ENCODE data around the gene HEXD. TPM values are rescaled to one million over a fixed set of nuclear protein-coding genes. Genes with fewer than 3 reads are reported as not detected.

HEXD gene
- total RNA-seq, 4 donors from 2014 or later = 29.1 to 66.4 (median 47.3) TPM

GRCh38 chr17:82444284-82444893 lies 26.2 kb downstream of the HEXD start:
- DNase-seq (ENCODE audit: low spot score) (no peak), ATAC-seq (ENCODE audit: low FRiP score) (no peak)
- TF ChIP-seq, protein P1, sequence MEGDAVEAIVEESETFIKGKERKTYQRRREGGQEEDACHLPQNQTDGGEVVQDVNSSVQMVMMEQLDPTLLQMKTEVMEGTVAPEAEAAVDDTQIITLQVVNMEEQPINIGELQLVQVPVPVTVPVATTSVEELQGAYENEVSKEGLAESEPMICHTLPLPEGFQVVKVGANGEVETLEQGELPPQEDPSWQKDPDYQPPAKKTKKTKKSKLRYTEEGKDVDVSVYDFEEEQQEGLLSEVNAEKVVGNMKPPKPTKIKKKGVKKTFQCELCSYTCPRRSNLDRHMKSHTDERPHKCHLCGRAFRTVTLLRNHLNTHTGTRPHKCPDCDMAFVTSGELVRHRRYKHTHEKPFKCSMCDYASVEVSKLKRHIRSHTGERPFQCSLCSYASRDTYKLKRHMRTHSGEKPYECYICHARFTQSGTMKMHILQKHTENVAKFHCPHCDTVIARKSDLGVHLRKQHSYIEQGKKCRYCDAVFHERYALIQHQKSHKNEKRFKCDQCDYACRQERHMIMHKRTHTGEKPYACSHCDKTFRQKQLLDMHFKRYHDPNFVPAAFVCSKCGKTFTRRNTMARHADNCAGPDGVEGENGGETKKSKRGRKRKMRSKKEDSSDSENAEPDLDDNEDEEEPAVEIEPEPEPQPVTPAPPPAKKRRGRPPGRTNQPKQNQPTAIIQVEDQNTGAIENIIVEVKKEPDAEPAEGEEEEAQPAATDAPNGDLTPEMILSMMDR (IDR thresholded peaks at IDR 0.05) = no peak

GRCh38 chr17:82444941-82445521 lies 26.9 kb downstream of the HEXD start:
- ATAC-seq (ENCODE audit: low FRiP score) (no peak), DNase-seq (ENCODE audit: low spot score) (no peak)
- TF ChIP-seq, protein P1 (IDR thresholded peaks at IDR 0.05) = no peak

- ATAC-seq (ENCODE audit: low FRiP score) = no peak
These were observed 27.4 kb downstream of the HEXD start for GRCh38 chr17:82445542-82445941.

GRCh38 chr17:82446124-82446523 lies 28.0 kb downstream of the HEXD start:
- no peak for DNase-seq (ENCODE audit: low spot score)
- no peak for ATAC-seq (ENCODE audit: low FRiP score)
- TF ChIP-seq, protein P1 (IDR thresholded peaks at IDR 0.05) = no peak

More at GRCh38 chr17:82445542-82445941, 27.4 kb downstream of the HEXD start:
- TF ChIP-seq, protein P1 (IDR thresholded peaks at IDR 0.05) = no peak
- no peak for DNase-seq (ENCODE audit: low spot score)

GRCh38 chr17:82446649-82447048 lies 28.5 kb downstream of the HEXD start:
- ATAC-seq (ENCODE audit: low FRiP score) = no peak
- TF ChIP-seq, protein P1 (IDR thresholded peaks at IDR 0.05) = no peak
- no peak for DNase-seq (ENCODE audit: low spot score)

GRCh38 chr17:82447876-82448275 lies 29.7 kb downstream of the HEXD start:
- TF ChIP-seq, protein P1 (IDR thresholded peaks at IDR 0.05) = no peak
- no peak for DNase-seq (ENCODE audit: low spot score)
- ATAC-seq (ENCODE audit: low FRiP score) = no peak
